HL-60 (cell line): ENCODE measurements around the gene ALS2CL.

Experiments used
- DNase-seq, 2 experiments: peaks; one replicate each; pipeline ENCODE4 v3.0.0-alpha.2; 2010 to 2020; ENCODE audit warnings: low read depth in 1 of 2, low spot score in 1 of 2
- H3K27ac ChIP-seq: fragments of 250-450 bp; sonication (Bioruptor Pico); replicated peaks from 2 replicates; pipeline ENCODE4 v1.5.1; 2020; ENCODE audit warnings: mild to moderate bottlenecking, moderate library complexity
- H3K27me3 ChIP-seq: fragments of 250-450 bp; sonication (Bioruptor Pico); 2 replicates; pipeline ENCODE4 v1.5.1; 2021; ENCODE audit warnings: mild to moderate bottlenecking, moderate library complexity; ENCODE audit not compliant: insufficient read depth, poor library complexity, severe bottlenecking
- H3K4me3 ChIP-seq: replicated peaks from 2 replicates; pipeline ENCODE4 v1.5.1; 2011; ENCODE audit warnings: mild to moderate bottlenecking, control low read depth, low read length; ENCODE audit not compliant: insufficient read depth
- CTCF ChIP-seq: IDR thresholded peaks from one replicate; pipeline ENCODE4 v1.5.1; 2011; ENCODE audit warnings: low read length, control low read depth, inconsistent platforms; ENCODE audit not compliant: insufficient read depth
- GABPA ChIP-seq: IDR thresholded peaks from 2 replicates; pipeline ENCODE4 v1.6.1; 2012; ENCODE audit warnings: low read depth
- POLR2AphosphoS5 ChIP-seq: IDR thresholded peaks from 2 replicates; pipeline ENCODE4 v1.6.1; 2012; ENCODE audit warnings: low read depth
- REST ChIP-seq: IDR thresholded peaks from 2 replicates; pipeline ENCODE4 v1.6.1; 2012; ENCODE audit warnings: low read depth; ENCODE audit not compliant: insufficient replicate concordance
- SPI1 ChIP-seq: IDR thresholded peaks from 2 replicates; pipeline ENCODE4 v1.6.1; 2012; ENCODE audit warnings: low read depth, mild to moderate bottlenecking, borderline replicate concordance

ALS2CL gene

GRCh38 chr3:46716461-46717441, 23.3 kb upstream of the ALS2CL start:
- Histone ChIP-seq H3K27me3 (no peaks in the 10 kb centered on the region), H3K4me3 (no peak overlapping the region), H3K27ac (no peak overlapping the region)
- DNase-seq, result no peak
- TF ChIP-seq POLR2AphosphoS5 (no peak), SPI1 (no peak), CTCF (no peak), GABPA (no peak), REST (no peak)

GRCh38 chr3:46715507-46716175, 22.2 kb upstream of the ALS2CL start:
- Histone ChIP-seq H3K27me3 (no peaks in the 10 kb centered on the region), H3K27ac (no peak overlapping the region), H3K4me3 (no peak overlapping the region)
- no peak for DNase-seq
- TF ChIP-seq SPI1, result no peak
- TF ChIP-seq POLR2AphosphoS5, result no peak
- no peak for TF ChIP-seq REST
- no peak for TF ChIP-seq GABPA
- no peak for TF ChIP-seq CTCF

- no peak for DNase-seq
- TF ChIP-seq REST, result no peak
- no peak for TF ChIP-seq POLR2AphosphoS5
- TF ChIP-seq GABPA, result no peak
- TF ChIP-seq CTCF, result no peak
- no peak for TF ChIP-seq SPI1
- no peaks in the 10 kb centered on the region for H3K27me3 ChIP-seq
- no peak overlapping the region for H3K27ac ChIP-seq
- no peak overlapping the region for H3K4me3 ChIP-seq
These were observed 21.4 kb upstream of the ALS2CL start for GRCh38 chr3:46714728-46715506.
